ENCODE measurements around the gene RNF146.

DNA sequence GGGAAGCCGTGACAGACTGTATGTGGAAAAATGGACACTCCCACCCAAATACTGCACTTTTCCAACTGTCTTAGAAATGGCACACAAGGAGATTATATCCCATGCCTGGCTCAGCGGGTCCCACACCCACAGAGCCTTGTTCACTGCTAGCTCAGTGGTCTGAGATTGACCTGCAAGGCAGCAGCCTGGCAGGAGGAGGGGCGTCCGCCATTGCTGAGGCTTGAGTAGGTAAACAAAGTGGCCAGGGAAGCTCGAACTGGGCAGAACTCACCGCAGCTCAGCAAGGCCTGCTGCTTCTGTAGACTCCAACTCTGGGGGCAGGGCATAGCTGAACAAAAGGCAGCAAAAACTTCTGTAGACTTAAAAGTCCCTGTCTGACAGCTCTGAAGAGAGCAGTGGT lies 11.4 kb upstream of the RNF146 start:
- TF ChIP-seq, protein P1, sequence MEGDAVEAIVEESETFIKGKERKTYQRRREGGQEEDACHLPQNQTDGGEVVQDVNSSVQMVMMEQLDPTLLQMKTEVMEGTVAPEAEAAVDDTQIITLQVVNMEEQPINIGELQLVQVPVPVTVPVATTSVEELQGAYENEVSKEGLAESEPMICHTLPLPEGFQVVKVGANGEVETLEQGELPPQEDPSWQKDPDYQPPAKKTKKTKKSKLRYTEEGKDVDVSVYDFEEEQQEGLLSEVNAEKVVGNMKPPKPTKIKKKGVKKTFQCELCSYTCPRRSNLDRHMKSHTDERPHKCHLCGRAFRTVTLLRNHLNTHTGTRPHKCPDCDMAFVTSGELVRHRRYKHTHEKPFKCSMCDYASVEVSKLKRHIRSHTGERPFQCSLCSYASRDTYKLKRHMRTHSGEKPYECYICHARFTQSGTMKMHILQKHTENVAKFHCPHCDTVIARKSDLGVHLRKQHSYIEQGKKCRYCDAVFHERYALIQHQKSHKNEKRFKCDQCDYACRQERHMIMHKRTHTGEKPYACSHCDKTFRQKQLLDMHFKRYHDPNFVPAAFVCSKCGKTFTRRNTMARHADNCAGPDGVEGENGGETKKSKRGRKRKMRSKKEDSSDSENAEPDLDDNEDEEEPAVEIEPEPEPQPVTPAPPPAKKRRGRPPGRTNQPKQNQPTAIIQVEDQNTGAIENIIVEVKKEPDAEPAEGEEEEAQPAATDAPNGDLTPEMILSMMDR (IDR thresholded peaks at IDR 0.05; ENCODE audit: low read length) = no peak
- TF ChIP-seq EZH2 (optimal IDR thresholded peaks at IDR 0.05; ENCODE audit: low read depth, low read length) (no peak), EZH2phosphoT487 (IDR thresholded peaks at IDR 0.05; ENCODE audit: low read length) (no peak)
